ENCODE measurements around the gene RAB37.

Gene RAB37

GRCh38 chr17:74736513-74737298, at the start of gene RAB37:
RAB37 (plus strand) TSS chr17:74737256; CDS start chr17:74737273, 17 bp downstream.
- no peak for DNase-seq (ENCODE audit: low read depth)

- DNase-seq (ENCODE audit: low read depth), result no peak
Observed at GRCh38 chr17:74687886-74688285, 49.2 kb upstream of the RAB37 start.

- no peak for DNase-seq (ENCODE audit: low read depth)
Observed at GRCh38 chr17:74690409-74690825, 46.6 kb upstream of the RAB37 start.

GRCh38 chr17:74691151-74691550, 45.9 kb upstream of the RAB37 start:
- DNase-seq (ENCODE audit: low read depth), result no peak

GRCh38 chr17:74694081-74694480, 43.0 kb upstream of the RAB37 start:
- no peak for DNase-seq (ENCODE audit: low read depth)

GRCh38 chr17:74695629-74696028, 41.4 kb upstream of the RAB37 start:
- DNase-seq (ENCODE audit: low read depth), result no peak

GRCh38 chr17:74697515-74697914, 39.5 kb upstream of the RAB37 start:
- DNase-seq (ENCODE audit: low read depth), result no peak

GRCh38 chr17:74698069-74698468, 39.0 kb upstream of the RAB37 start:
- no peak for DNase-seq (ENCODE audit: low read depth)

- DNase-seq (ENCODE audit: low read depth), result no peak
Observed at GRCh38 chr17:74699236-74699635, 37.8 kb upstream of the RAB37 start.

GRCh38 chr17:74702116-74702871, 34.8 kb upstream of the RAB37 start:
- no peak for DNase-seq (ENCODE audit: low read depth)

- no peak for DNase-seq (ENCODE audit: low read depth)
Observed at GRCh38 chr17:74703311-74703710, 33.7 kb upstream of the RAB37 start.

- no peak for DNase-seq (ENCODE audit: low read depth)
Observed at GRCh38 chr17:74704544-74704943, 32.5 kb upstream of the RAB37 start.

GRCh38 chr17:74711058-74711824, 25.8 kb upstream of the RAB37 start:
- no peak for DNase-seq (ENCODE audit: low read depth)

GRCh38 chr17:74712301-74712700, 24.8 kb upstream of the RAB37 start:
- DNase-seq (ENCODE audit: low read depth), result no peak

- DNase-seq (ENCODE audit: low read depth), result no peak
Observed at GRCh38 chr17:74712756-74713155, 24.3 kb upstream of the RAB37 start, which contains the start of gene CD300LF. CD300LF (minus strand) TSS chr17:74712923; CDS start chr17:74712866, 57 bp downstream.

GRCh38 chr17:74713171-74713755, 23.8 kb upstream of the RAB37 start:
- DNase-seq (ENCODE audit: low read depth), result no peak

- no peak for DNase-seq (ENCODE audit: low read depth)
Observed at GRCh38 chr17:74715144-74715543, 21.9 kb upstream of the RAB37 start.

- DNase-seq (ENCODE audit: low read depth), result no peak
Observed at GRCh38 chr17:74720506-74720905, 16.6 kb upstream of the RAB37 start.

- no peak for DNase-seq (ENCODE audit: low read depth)
Observed at GRCh38 chr17:74722782-74723181, 14.3 kb upstream of the RAB37 start.

- DNase-seq (ENCODE audit: low read depth), result no peak
Observed at GRCh38 chr17:74723891-74724290, 13.2 kb upstream of the RAB37 start.

GRCh38 chr17:74725111-74725510, 11.9 kb upstream of the RAB37 start:
- DNase-seq (ENCODE audit: low read depth), result no peak

- no peak for DNase-seq (ENCODE audit: low read depth)
Observed at GRCh38 chr17:74728033-74728701, 8.9 kb upstream of the RAB37 start.

Data from non-pigmented ciliary epithelial cell (primary cell).